Activated CD4-positive, CD25-positive, alpha-beta regulatory T cell (primary cell): ENCODE results near the gene SLC1A7.

ENCODE experiments used
- DNase-seq, 4 experiments: peaks; one replicate each; lab custom pipeline; 2025; lab: John Stamatoyannopoulos, UW

SLC1A7 gene

DNA sequence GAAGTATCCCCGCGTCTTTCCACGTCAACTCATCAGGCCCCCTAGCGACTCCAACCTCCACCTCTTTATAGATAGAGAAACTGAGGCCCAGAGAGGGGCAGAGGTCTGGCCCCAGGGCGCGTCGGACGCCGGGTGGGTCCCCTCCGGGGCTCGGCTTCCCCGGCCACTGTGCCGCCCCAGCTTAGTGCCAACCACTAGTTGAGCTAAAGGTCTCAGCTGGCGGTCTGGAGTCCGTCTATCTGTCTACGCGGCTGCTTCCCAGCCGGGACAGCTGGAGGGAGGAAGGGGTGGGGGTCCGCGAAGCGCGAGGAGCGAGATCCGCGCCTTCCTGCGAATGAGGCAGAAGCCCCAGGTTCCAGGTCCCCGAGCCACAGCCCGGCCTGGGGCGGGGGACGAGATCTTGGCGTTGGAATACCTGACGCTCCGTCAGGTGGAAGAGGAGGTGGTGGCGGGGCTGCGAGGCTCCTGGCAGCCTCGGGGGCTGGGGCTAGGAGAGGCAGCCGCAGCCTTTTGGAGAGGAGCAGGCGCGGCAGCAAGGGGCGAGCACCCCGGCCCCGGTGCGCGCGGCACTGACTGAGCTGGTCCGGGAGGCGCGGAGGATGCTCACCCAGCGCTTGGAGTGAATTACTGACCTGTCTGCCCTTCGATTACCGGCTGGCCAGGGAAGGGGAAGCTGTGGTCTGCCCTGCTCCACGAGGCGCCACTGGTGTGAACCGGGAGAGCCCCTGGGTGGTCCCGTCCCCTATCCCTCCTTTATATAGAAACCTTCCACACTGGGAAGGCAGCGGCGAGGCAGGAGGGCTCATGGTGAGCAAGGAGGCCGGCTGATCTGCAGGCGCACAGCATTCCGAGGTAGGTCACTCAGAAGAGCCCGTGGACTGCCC, 79.5 kb downstream of the SLC1A7 start:
- DNase-seq, result no peak

DNA sequence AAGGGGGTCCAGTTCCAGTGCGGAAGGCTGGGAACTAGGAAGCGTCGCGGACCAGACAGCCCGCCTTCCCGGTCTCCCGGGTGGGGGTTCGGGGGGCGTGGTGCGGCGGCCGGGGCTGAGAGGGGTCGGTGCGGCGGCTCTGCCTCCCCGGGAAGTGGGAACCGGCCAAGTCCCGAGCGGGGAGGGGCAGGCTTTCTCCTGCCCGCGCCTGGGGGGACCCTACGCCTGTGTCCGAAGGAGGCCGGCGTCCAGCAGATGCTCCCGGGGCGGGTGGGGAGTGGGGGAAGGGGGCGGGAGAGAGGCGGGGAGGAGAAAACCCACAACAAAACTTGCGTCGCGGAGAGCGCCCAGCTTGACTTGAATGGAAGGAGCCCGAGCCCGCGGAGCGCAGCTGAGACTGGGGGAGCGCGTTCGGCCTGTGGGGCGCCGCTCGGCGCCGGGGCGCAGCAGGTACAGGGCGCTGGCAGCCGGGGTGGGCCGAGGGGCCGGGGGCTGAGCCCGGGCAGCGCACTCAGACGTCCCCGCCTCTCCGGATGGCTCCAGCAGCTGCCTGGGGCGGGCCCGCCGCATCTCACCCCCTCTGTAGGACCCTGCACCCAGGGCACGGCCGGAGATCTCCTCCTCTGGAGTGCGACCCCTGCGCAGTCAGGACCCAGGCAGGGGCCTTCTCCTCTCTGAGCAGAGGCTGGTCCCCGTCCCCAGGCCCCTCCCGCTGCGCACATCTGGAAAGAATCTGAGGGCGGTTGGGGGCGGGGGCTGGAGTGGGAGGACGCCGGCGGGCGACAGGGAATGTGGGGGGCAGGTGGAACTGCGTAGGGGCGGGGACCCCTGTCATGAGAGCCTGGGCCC, 80.4 kb downstream of the SLC1A7 start, which contains the start of gene PODN:
PODN (plus strand) TSS at position 355 of the 849 bp plus-strand sequence. CDS start 7,643 bp downstream, outside the sequence.
- no peak for DNase-seq

DNA sequence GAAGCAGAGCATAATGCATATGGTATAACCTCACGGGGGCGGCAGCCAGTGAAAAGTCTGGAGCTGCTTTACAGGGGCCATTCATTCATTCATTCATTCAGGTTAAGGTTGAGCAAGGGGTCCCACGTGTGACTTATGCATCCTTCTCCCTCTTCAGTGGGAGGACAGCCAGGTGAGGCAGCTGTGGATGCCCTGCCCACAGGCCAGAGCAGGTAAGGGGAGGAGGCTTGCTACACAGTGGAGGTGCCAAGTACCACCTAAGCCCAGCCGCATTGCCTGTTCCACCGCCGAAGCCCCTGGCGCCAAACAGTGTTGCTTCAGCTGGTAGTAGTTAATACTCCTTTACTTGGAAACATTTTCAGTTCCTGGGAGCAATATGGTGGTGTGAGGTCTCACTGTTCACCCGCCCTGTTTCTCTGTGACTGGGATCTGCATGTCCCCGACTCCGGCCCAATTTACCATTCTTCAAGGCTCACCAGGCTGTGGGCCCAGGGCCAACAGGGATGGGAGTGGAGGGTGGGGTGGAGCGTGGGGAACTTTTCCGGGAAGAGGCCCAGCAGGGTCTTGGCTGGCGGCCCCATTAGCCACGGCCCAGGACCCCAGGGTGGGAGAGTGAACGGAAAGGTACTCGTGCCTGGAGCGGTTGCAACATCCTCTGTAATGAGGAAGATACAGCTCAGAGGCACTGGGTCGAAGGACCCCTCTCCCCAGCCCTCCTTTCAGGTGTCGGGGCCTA, 81.1 kb downstream of the SLC1A7 start:
- DNase-seq, result no peak

DNA sequence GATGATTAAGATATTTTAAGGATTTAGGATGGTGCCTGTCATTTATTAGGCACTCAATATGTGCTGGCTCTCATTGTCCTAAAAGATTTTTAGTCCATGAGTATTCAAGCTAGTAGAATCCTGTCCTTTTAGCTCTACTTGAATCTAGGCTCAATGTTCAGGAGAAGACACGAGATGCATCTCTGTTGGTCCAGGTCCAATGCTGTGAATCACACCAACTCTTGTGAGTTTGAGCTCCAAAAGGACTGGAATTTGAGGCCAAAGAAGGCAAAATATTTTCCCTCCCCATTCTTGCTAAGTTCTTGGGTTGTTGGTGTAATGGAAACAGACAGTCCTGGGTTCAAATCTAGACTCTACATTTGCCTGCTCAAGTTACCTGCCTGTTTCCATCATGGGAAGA, 81.9 kb downstream of the SLC1A7 start:
- no peak for DNase-seq

DNA sequence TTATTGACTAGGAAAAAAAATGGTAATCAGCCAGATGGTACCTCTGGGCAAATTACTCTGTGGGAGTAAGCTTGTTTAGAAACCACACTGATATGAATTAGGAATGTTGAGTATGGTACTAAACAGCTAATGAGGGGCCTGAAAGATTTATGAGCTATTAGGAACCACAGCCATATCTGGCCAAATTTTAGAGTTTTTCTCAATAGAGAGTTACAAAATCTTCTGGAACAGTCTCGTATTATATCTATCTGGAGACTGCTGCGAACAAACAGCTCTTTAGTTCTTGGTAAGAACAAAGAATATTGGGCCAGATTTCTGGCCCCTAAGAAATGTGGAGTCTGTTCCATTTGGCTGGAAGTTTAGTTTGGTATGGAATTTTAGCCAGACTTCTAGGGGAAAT, 85.3 kb downstream of the SLC1A7 start:
- no peak for DNase-seq

DNA sequence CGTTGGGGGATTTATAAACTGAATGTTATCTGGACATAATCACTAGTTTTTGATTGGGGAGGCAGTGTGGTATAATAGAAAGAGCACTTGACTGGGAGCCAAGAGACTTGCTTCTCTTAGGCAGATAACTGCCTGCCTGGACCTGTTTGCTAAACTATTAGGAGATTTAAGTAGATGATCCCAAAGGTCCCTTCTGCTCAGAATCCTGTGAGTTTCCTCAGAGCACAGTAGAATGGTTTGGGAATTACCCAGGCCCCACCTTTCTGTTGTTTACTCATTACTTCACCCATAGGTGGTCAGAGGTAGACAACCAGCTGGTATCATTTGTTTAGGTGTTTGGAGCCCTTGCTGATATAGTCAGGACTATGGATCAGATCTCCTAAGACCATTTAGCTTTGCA, 90.8 kb downstream of the SLC1A7 start:
- DNase-seq, result no peak

DNA sequence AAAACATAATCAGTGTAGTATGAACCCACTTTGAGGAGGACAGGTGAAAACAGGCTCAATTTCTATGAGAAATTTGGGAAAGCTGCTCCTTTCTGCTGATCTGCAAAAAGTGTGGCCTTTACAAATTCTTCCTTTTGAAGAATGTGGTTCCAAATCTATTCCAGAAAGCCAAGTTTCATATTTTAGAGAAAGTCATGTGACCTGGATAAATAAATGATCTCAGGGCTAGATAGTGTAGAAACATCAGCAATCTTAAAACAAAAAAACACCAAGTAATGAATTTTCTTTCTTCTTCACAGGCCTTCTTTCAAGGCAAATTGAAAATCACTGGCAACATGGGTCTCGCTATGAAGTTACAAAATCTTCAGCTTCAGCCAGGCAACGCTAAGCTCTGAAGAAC, 92.1 kb downstream of the SLC1A7 start:
- no peak for DNase-seq

DNA sequence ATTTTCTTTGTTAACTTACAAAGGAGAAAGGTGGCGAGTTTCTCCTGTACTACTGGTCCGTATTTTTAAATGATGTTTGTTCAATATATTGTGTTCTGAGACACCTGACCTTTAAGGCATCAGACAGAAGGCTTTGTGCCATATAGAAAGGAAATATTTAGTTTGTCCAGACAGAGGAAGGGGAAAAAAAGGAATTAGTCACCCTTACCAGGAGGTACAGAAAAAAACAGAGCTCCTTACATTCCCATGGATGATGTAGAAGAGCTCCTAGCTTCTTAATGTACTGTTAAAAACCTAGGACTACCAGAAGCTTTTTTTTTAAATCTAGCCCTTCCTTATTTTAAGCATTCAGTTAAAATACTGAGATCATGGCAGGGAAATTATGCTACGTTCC, 92.9 kb downstream of the SLC1A7 start:
- DNase-seq, result no peak

DNA sequence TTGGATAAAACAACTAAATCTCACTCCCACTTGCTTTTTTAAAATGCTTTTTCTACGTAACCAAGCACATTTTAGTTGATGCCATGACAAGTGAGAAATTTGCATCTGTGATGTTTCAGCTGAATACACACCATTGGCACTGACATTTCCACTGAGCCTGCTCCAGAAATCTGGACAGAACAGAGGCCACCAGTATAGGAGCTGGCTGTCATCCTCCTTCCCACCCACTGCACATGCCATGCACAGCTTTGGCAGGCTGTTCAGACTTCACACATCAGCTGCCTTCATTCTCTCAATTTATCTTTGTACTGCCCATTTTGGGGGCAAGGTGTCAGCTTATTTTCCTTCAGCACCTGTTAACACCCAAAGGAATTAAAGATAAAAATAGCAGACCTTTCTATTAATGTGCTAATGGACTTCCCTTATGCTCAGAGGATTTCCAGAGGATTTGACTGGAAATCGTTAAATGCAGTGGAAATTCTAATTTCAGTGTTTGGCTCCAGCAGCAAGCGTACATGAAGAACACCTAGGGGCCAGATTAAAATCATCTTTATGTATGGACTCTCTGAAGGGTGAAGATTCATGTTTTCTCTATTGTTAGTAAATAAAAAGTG, 93.4 kb downstream of the SLC1A7 start:
- DNase-seq, result no peak

DNA sequence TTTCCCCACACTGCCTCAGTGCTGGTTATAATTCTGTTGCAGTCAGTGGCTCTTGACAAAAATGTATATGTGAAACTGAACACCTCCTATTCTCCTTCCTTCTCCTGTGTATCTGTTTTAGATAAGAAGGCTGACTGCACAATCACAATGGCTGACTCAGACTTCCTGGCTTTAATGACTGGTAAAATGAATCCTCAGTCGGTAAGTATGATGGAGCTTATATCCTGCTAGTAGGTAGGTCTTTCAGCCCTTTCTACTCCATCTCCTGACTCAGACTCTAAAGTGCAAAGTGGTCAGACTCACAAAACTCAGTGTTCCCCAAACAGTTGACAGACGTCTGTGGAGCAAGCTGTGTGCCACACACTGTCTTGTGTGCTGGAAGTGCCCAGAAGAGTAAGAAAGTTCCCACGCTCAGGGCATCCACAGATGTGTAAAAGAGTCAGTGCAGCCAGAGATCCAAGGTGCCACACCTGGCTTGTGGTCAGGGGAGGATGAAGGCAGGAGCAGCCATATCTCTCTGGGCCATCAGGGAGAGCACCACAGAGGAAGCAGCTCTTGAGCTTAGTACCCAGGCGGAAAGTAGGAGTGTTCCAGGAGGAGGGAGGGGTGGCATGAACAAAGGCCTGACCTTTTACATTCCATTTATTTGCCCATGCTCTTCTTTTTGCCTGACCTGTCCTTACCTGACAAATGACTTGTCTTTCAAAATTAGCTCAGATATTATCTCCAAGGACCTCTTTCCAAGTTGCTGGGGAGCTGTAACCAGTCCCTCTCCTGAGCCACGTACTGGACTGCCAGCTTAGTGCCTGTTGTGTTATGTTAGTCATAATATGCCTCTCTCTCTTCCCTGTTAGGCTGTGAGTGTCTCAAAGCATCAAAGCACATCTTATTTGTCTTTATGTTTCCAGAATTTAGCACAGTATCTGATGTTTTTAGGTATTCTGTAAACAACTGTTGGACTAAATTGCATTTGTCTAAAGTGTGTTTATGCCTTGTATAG, 94.4 kb downstream of the SLC1A7 start:
- DNase-seq, result no peak

DNA sequence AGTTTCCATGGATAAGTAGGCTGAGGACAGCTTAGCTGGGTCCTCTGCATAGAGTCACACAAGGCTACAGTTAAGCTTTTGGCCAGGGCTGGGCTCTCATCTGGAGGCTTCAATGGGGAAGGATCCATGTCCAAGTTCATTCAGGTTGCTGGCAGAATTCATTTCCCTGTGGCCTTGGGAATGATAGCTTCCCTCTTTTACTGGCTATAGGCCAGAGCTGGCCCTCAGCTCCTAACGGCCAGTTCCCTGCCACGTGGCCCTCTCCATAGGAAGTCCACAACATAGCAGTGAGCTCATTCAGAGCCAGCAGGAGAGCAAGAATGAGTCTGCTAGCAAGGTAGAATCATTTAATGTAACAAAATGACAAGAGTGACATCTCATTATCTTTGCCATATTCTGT, 95.5 kb downstream of the SLC1A7 start:
- DNase-seq, result no peak

DNA sequence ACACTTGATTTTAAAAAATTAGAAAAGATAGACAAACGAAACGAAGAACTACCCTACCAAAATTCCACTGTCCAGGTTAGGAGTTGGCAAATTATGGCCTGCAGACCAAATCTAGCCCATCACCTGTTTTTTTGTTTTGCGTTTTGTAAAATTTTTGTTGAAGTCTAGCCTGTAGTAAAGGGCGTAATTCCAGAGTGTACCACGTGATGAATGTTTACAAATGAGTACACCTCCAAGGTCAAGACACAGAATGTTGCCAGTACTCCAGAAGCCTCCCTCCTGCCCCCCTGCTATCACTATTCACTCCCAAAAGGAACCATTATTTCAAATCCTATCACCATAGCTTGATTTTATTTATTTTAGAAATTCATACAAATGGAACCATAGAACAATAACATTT, 97.5 kb downstream of the SLC1A7 start:
- no peak for DNase-seq

DNA sequence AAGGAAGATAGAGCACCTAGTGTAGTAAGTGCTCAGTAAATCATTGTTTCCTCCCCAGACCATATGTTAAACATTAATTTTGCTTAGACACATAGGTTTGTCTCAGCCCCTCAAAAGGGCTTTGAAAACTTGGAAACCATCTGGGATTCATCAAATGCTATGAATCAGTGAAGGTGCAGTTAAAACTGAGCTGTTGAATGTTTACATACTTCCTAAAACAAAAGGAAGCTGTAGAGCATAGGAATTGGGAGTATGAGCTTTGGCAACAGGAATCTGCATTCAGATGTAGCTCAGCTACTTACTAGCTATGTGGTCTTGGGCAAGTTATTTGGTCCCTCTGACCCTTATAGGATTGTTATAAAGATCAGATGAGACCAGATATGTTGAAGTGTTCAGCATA, 99.2 kb downstream of the SLC1A7 start:
- no peak for DNase-seq

DNA sequence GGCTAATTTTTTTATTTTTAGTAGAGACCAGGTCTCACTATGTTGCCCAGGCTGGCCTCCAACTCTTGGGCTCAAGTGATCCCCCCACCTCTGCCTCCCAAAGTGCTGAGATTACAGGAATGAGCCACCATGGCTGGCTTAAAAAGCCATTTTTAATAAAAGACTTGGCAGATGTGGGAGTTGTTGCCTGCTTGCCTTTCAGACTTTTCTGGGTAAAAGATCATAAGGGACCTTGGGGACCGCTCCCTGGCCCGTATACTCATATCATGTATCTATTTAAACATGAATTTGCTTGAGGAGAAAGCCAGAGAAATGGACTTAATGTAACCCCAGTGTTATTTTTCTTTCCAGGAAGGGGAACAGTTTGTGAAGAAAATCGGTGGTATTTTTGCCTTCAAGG, 103.9 kb downstream of the SLC1A7 start:
- no peak for DNase-seq
